ENCODE data around the gene SRSF3. TPM values are rescaled to one million over a fixed set of nuclear protein-coding genes. Genes with fewer than 3 reads are reported as not detected.

SRSF3 gene
- polyA plus RNA-seq, 1 donor: 602 TPM

DNA sequence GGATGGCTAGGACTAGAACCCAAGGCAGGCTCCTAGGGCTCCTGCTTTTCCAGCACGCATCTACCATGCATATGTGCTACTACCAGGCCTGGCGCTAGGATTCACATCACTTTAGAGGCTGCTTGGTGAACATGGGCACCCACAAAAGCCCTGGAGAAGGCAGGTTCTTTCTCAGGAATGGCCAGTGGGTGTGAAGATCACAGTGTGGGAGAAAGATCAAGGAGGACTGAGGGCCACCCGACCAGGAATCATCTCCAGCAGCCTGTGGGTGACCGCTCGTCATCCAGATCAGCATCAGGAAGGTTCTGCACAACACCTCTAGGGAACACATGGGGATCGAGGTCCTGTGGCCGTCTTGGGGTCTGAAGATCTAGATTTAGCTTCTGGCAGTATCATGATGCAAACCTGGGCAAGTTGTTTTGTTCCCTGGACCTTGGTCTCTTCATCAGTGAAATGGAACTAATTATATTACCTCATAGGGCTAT, 27.3 kb downstream of the SRSF3 start:
- DNase-seq: no peak

DNA sequence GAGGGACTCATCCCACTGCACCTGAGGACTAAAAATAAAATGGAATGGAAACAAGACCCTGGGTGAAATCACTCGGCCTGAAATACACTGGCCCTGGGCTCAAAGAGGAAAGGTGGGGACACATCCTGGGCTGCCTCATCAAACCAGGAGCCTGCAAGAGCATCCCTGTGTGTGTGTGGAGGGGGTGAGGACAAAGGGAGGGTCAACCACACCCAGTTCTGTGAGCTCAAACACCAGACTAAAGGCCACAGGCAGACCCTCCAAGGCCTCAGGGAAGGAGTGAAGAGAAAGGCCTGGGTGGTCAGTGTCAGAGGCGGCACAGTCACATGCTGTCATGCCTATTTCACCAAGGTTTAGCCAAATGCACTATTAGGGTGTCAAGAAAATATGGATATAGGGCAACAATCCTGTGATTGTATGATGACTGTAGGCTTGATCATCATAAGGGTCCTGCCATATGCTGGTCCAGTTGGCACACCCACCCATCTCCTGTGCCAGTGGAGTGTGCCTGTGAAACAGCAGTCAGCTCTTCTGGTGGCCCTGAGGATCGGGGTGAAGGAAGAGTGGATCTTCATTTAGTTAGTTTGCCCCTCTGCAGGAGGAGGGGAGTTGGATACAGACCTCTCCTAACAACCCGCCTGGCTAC, 28.9 kb downstream of the SRSF3 start:
- no peak for DNase-seq

DNA sequence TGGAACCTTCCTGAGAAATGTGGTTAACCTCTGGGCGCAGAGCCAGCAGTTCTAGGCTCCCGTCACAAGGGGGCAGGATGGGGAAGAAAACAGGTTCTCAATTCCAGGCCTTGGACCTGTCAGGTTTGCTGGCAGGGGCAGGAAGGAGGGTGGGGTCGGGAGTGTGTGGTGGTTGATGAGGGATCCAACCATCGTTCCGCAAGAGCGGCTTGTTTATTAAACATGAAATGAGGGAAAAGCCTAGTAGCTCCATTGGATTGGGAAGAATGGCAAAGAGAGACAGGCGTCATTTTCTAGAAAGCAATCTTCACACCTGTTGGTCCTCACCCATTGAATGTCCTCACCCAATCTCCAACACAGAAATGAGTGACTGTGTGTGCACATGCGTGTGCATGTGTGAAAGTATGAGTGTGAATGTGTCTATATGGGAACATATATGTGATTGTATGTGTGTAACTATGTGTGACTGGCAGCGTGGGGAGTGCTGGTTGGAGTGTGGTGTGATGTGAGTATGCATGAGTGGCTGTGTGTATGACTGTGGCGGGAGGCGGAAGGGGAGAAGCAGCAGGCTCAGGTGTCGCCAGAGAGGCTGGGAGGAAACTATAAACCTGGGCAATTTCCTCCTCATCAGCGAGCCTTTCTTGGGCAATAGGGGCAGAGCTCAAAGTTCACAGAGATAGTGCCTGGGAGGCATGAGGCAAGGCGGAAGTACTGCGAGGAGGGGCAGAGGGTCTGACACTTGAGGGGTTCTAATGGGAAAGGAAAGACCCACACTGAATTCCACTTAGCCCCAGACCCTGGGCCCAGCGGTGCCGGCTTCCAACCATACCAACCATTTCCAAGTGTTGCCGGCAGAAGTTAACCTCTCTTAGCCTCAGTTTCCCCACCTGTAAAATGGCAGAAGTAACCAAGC, 29.6 kb downstream of the SRSF3 start:
- peak; percentile 87 for DNase-seq

GRCh38 chr6:36624461-36625157, 30.4 kb downstream of the SRSF3 start:
- DNase-seq: no peak

DNA sequence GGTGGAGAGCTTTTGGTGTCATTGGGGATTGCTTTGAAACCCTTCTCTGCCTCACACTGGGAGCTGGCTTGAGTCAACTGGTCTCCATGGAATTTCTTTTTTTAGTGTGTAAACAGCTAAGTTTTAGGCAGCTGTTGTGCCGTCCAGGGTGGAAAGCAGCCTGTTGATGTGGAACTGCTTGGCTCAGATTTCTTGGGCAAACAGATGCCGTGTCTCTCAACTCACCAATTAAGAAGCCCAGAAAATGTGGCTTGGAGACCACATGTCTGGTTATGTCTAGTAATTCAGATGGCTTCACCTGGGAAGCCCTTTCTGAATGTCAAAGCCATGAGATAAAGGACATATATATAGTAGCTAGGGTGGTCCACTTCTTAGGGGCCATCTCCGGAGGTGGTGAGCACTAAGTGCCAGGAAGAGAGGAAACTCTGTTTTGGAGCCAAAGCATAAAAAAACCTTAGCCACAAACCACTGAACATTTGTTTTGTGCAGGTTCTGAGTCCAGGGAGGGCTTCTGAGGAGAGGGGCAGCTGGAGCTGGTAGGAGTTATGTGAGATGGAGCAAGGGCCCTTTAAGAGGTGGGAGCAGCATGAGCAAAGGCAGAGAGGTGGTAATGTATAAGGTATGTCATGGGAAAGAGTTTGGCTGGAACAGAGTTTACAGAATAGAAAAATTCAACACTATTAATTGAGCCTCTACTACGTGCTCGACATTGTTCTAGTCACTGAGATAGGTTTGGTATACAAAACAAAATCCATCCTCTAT, 31.2 kb downstream of the SRSF3 start:
- peak; percentile 75 for DNase-seq

GRCh38 chr6:36626636-36627035, 32.5 kb downstream of the SRSF3 start:
- no peak for DNase-seq

DNA sequence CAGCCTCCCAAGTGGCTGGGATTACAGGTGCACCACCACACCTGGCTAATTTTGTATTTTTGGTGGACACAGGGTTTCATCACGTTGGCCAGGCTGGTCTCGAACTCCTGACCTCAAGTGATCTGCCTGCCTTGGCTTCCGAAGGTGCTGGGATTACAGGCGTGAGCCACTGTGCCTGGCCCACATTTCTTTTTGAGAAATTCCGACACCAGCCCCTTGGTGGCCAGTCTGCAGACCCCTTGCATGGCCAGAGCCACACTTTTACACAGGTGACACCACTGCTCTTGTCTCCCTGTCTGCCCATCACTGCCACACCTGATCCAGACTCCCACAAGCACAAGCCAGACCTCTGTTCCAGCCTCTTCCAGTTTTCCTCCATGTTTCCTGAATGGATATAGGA, 33.0 kb downstream of the SRSF3 start:
- no peak for DNase-seq

DNA sequence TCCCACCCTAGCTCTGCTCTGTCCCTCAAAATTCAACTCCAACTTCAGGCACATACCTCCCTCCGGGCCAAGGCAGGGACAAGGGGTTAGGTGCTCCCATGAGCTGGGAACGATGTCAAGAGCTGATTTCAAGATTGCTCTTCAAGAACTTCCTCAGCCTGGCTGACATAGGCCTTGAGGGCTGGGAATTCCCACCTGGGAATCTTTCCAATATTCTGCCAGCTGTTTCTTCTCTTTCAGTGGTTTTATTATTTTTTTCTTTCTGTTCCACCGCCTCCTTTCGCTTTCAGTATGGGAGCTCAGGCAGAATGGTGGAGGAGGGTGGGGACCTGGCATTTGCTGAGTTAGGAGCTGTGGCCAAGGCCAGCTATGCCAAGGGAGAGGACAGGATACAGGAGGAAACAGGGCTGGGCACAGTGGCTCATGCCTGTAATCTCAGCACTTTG, 33.7 kb downstream of the SRSF3 start:
- DNase-seq: peak; percentile 72

DNA sequence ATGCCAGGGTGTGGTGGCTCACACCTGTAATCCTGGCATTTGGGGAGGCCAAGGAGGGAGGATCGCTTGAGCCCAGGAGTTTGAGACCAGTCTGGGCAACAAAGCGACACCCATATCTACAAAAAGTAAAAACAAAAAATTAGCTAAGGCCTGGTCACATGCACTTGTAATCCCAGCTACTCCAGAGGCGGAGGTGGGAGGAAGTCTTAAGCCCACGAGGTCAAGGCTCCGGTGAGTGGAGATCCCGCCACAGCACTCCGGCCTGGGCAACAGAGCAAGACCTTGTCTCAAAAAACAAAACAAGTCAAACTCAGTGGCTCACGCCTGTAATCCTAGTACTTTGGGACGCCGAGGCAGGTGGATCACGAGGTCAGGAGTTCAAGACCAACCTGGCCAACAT, 35.6 kb downstream of the SRSF3 start:
- no peak for DNase-seq

DNA sequence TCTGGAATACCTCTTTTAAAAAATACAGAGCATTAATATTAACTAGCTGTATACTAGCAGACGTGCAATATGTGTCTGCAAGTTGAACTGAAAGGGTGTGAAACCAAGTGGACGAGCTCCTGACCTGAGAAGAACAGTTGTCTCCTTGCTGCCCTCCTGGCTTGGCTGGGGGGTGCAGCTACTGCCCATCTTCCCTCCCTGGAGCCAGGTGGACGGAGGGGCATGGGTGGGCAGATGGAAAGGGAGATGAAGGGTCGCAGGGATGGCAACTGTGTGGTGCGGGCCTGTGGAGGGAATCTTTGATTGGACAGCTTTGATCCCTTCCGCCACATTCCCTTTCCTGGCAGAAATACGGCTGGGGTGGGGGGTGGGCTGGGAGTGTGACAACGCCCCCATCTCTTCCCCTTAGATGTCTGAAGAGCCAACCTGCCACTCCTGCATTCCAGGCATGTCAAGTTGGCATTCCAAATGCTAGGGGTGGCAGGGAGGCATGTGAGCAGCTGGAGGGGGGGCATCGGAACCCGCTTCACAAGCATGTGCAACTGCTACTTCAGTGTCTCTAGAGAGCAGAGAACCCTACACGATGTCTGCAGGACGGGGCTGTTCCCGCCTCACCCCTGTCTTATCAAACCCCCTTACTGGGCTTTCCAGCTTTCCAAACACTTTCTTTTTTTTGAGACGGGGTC, 37.3 kb downstream of the SRSF3 start:
- no peak for DNase-seq

- DNase-seq: no peak
Observed at GRCh38 chr6:36633370-36633769, 39.2 kb downstream of the SRSF3 start.

- DNase-seq: no peak
Observed at GRCh38 chr6:36633915-36634314, 39.8 kb downstream of the SRSF3 start.

- no peak for DNase-seq
Observed at GRCh38 chr6:36634317-36635108, 40.4 kb downstream of the SRSF3 start.

DNA sequence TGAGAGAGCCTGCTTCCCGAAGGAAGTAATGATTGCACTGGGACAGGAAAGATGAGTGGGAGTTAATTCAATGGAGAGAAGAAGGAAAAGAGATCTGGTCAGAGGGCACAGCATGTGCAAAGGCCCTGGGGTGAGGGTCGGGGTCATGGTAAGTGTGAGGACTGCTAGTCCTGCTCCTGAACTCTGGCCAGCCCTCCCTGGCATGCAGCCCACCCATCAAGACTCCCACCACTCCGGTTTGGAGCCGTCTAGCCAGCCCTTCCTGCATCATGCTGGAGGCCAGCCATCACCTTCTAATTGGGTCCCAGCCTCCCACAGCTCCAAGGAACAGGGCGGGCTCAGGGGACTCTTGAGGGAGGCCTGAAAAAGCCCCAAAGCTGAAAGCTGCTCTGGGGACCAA, 42.1 kb downstream of the SRSF3 start:
- no peak for DNase-seq

DNA sequence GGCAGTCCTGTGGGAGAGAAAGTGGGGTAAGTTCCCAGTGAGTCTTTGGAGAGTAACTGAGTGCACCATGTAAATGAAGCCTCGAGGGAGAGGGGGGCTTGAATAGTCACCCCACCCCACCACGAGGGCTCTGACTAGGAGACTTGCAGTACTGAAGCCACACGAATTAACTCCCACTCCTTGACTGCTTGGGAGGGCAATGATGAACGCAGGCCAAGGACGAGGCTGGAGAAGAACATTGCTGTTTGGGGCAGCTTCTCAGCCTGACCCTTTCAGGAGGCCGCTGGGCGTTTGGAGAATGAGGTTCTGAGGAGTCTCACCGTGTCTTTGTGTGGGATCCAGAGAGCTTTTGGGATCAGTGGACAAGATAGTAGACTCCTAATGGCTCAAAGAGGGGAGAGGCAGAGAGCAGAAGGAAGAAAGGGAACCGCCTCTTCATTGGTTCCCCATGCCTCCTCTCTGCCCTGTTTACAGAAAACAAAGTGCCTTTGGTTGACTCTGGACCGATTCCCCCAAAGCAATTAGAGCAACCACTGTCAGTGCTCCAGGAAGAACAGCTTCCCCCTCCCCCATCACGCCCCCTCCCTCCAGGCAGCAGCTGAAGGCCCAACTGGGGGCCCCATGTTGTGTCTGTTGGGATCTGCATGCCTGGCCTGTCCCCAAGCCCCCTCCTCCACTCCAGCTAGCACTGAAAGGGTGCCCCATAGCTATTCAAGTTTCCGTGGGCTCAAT, 42.7 kb downstream of the SRSF3 start:
- no peak for DNase-seq

DNA sequence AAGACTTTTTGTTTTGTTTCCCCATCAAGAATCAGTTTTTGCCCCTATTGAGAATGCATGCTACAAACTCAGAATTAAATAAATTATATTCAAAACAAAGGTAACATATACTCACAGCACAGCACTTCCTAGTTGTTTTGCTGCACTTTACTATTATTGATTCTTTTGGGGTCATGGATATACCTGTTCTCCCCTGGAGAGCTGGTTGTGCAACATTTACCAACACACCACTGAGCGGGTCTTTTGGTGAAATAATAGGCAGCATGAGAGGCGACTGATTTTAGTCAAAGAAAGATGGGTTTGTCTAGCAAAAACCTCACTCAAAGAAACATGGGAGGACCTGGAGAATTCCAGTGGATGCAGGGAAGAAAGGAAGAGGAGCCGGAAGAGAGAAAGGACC, 44.4 kb downstream of the SRSF3 start:
- DNase-seq: no peak

- no peak for DNase-seq
Observed at GRCh38 chr6:36639171-36639808, 45.1 kb downstream of the SRSF3 start.

GRCh38 chr6:36641543-36641942, 47.4 kb downstream of the SRSF3 start:
- DNase-seq: no peak
